ENCODE measurements around the gene PATJ.
"Not testable (repeated sequence)": the region's sequence is repeated elsewhere in the genome, so short reads cannot be mapped to it uniquely, and the experiment has no call there.

Gene PATJ

GRCh38 chr1:62184336-62184735, 442.1 kb downstream of the PATJ start:
- no peak for DNase-seq

DNA sequence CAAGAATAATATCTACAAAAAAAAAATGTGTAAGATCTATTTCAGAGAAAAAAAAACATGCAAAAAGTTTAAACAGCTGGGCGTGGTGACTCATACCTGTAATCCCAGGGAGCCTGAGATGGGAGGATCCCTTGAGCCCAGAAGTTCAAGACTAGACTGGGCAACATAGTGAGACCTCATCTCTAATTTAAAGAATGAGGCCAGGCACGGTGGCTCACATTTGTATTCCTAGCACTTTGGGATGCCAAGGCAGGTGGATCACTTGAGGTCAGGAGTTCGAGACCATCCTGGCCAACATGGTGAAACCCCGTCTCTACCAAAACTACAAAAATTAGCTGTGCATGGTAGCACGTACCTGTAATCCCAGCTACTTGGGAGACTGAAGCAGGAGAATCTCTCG, 443.0 kb downstream of the PATJ start:
- not testable (repeated sequence) for DNase-seq

DNA sequence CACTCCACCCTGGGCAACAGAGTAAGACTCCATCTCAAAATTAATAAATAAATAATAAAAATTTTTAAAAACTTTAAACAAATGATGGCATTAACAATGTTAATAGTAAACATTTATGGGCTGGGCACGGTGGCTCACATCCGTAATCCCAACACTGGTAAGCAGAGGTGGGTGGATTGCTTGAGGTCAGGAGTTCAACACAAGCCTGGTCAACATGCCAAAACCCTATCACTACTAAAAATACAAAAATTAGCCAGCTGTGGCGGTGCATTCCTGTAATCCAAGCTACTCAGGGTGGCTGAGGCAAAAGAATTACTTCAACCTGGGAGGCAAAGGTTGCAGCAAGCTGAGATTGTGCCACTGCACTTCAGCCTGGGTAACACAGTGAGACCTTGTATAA, 443.4 kb downstream of the PATJ start:
- DNase-seq = no peak

DNA sequence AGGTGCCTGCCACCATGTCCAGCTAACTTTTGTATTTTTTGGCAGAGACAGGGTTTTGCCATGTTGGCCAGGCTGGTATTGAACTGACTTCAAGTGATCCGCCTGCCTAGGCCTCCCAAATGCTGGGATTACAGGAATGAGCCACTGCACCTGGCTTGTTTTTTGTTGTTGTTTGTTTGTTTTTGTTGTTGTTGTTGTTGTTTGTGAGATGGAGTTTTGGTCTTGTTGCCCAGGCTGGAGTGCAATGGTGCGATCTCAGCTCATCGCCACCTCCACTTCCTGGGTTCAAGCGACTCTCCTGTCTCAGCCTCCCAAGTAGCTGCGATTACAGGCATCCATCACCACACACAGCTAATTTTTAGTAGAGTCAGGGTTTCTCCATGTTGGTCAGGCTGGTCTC, 445.3 kb downstream of the PATJ start:
- DNase-seq = no peak

- DNase-seq = no peak
These were observed 445.8 kb downstream of the PATJ start for GRCh38 chr1:62188111-62188510.

- no peak for DNase-seq
These were observed 452.6 kb downstream of the PATJ start, which contains the start of gene L1TD1 for GRCh38 chr1:62194651-62195544. TSS of gene L1TD1 (plus strand) at chr1:62194849. CDS start at chr1:62206629, 11,780 bp downstream.

DNA sequence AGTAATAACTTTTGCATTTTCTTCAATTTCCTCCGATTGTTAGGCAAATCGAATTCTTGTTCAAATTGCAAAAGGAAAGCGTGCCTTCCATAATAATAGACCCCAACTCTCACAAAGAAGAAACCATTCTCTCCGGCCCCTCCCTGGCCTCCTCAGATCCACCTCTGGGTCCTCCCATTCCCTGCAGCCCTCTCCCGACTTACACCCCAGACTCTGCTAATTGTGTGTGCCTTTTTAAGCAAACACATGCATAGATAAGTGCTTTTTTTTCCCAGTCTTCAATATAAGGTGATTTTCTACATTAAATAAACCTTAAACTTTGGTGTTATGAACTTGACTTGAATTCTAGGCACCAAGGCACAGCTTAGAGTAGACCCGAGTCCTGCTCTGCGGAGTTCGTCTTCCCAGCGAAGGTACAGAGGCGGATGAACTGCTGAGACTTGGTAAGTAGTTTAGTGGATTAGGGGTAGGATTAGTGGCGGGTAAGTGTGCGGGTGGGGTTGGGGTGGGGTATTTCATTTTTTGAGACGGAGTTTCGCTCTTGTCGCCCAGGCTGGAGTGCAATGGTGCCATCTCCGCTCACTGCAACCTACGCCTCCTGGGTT, 453.9 kb downstream of the PATJ start:
- no peak for DNase-seq

- no peak for DNase-seq
These were observed 455.9 kb downstream of the PATJ start for GRCh38 chr1:62198069-62198780.

GRCh38 chr1:62198781-62199125, 456.5 kb downstream of the PATJ start:
- DNase-seq = no peak

- DNase-seq = no peak
These were observed 464.9 kb downstream of the PATJ start for GRCh38 chr1:62207187-62207586.

- DNase-seq = no peak
These were observed 465.8 kb downstream of the PATJ start for GRCh38 chr1:62208087-62208486.

DNA sequence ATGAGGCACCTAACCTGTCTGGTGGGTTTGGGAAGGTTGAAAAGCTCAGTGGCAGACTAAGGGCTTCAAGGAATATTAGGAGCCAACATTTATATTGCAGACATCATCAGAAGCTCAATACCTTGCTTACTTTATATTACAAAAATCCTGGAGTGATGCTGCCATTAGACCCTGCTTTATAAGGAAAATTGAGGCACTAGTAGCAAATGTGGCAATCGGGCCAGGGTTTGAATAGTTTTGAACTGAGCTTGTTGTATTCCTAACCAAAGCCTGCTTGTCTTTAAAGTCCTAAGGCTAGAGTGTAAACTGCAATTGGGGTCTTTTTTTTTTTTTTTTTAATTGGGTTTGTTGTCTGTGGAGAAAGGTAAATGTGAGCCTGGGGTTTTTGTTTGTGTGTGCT, 466.7 kb downstream of the PATJ start:
- no peak for DNase-seq

DNA sequence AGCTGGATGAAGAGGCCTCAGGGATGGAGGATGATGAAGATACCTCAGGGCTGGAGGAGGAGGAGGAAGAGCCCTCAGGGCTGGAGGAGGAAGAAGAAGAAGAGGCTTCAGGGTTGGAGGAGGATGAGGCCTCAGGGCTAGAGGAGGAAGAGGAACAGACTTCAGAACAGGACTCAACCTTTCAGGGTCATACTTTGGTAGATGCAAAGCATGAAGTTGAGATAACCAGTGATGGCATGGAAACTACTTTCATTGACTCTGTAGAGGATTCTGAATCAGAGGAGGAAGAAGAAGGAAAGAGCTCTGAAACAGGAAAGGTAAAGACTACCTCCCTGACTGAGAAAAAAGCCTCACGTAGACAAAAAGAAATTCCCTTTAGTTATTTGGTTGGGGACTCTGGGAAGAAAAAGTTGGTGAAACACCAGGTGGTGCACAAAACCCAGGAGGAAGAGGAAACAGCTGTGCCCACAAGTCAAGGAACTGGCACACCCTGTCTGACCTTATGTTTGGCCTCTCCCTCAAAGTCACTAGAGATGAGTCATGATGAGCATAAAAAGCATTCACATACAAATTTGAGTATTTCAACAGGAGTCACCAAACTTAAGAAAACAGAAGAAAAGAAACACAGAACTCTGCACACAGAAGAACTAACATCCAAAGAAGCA, 467.8 kb downstream of the PATJ start:
- no peak for DNase-seq

DNA sequence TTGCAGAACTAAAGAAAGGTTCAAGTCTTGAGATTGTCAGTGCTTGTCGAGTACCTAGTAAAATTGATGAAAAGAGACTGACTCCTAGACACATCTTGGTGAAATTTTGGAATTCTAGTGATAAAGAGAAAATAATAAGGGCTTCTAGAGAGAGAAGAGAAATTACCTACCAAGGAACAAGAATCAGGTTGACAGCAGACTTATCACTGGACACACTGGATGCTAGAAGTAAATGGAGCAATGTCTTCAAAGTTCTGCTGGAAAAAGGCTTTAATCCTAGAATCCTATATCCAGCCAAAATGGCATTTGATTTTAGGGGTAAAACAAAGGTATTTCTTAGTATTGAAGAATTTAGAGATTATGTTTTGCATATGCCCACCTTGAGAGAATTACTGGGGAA, 468.7 kb downstream of the PATJ start:
- no peak for DNase-seq

GRCh38 chr1:62212411-62212810, 470.1 kb downstream of the PATJ start:
- DNase-seq = no peak

GRCh38 chr1:62213075-62213914, 471.0 kb downstream of the PATJ start:
- no peak for DNase-seq

DNA sequence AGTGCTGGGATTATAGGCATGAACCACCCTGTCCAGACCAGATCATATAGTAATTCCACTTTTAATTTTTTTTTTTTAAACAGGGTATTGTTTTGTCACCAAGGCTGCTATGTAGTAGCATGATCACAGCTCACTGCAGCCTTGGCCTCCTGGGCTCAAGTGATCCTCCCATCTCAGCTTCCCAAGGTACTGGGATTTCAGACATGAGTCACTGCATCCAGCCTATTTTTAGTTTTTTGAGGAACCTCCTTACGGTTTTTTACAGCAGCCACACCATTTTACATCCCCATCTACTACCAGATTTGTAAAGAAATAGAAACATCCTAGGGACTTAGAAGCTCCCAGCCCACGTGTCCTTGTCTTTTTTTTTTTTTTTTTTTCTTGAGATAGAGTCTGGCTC, 476.3 kb downstream of the PATJ start:
- DNase-seq = no peak

- not testable (repeated sequence) for DNase-seq
These were observed 478.2 kb downstream of the PATJ start for GRCh38 chr1:62220456-62220855.

DNA sequence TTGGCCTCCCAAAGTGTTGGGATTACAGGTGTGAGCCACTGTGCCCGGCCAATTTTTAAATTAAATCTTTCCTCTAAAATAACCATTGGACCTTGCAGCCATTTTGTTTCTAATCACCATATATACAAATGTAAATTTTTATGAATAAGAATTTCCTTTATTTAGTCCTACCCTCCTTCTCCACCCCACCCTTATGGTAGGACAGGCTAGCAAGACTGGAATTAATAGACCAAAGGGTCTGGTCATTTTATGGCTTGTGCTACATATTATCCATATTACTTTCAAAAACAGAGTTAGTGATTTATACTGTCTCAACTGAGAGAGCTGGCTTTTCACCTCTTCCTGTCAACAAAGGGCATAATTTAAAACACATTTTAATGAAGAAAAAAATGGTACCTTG, 478.9 kb downstream of the PATJ start:
- no peak for DNase-seq

DNA sequence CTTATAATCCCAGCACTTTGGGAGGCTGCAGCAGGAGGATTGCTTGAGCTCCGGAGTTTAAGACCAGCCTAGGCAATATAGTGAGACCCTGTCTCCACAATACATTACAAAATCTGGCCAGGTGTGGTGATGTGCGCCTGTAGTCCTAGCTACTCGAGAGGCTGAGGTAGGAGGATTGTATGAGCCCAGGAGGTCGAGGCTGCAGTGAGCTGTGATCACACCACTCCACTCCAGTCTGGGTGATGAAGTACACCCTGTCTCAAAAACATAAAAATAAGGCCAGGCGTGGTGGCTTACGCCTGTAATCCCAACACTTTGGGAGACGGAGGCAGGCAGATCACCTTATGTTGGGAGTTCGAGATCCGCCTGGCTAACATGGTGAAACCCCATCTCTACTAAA, 480.0 kb downstream of the PATJ start:
- no peak for DNase-seq

DNA sequence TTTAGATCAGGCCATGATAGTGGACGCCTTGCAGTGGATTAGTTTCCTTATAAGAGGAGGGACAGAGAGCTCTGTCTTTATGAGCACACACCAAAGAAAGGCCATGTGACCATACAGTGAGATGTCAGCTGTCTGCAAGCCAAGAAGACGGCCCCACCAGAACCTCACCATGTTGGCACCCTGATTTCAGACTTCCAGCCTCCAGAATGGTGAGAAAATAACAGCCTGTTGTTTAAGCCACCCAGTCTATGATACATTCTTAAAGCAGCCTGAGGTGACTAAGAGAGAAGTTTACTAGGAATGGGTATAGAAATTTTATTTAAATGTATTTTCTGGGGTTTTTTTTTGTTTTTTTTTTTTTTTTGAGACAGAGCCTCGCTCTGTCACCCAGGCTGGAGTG, 481.9 kb downstream of the PATJ start:
- DNase-seq = no peak

GRCh38 chr1:62227496-62227895, 485.2 kb downstream of the PATJ start:
- no peak for DNase-seq

Measured in activated T-cell treated with anti-CD3 and anti-CD28 coated beads for 4 hours (primary cell).